HepG2 (cell line): ENCODE results near the gene BSN. TPM values are rescaled to one million over a fixed set of nuclear protein-coding genes. Genes with fewer than 3 reads are reported as not detected.

Experiments
- AGO1 ChIP-seq: fragments of 200-400 bp; formaldehyde crosslinking; IDR thresholded peaks from 2 replicates; pipeline ENCODE4 v1.6.1; 2017; ENCODE audit warnings: mild to moderate bottlenecking, low read depth, low read length, moderate library complexity; ENCODE audit not compliant: poor library complexity, severe bottlenecking
- BRD4 ChIP-seq: sonication (generic); formaldehyde crosslinking; IDR thresholded peaks from 2 replicates; pipeline ENCODE4 v1.4.0; 2020; ENCODE audit warnings: missing genetic modification reagents
- DR1 ChIP-seq: sonication (generic); formaldehyde crosslinking; IDR thresholded peaks from 2 replicates; pipeline ENCODE4 v1.8.0; 2021; ENCODE audit warnings: mild to moderate bottlenecking, missing genetic modification reagents, inconsistent platforms
- HMG20B ChIP-seq: conservative IDR thresholded peaks from 2 replicates; pipeline ENCODE4 v1.6.1; 2016; ENCODE audit warnings: missing genetic modification reagents, missing compliant biosample characterization
- KLF12 ChIP-seq: sonication (generic); formaldehyde crosslinking; IDR thresholded peaks from 2 replicates; pipeline ENCODE4 v1.4.0; 2020; ENCODE audit warnings: missing genetic modification reagents, borderline replicate concordance
- MEIS2 ChIP-seq: sonication (generic); formaldehyde crosslinking; IDR thresholded peaks from 2 replicates; pipeline ENCODE4 v1.9.0; 2021; ENCODE audit warnings: mild to moderate bottlenecking, missing genetic modification reagents
- PCBP2 ChIP-seq: fragments of 200-400 bp; formaldehyde crosslinking; optimal IDR thresholded peaks from 2 replicates; pipeline ENCODE3; 2018; ENCODE audit warnings: low read length, low read depth; ENCODE audit not compliant: poor library complexity, severe bottlenecking
- POGK ChIP-seq: sonication (generic); formaldehyde crosslinking; conservative IDR thresholded peaks from 2 replicates; pipeline ENCODE4 v1.8.0; 2022; ENCODE audit warnings: mild to moderate bottlenecking, moderate library complexity, missing genetic modification reagents
- SIX1 ChIP-seq: sonication (generic); formaldehyde crosslinking; IDR thresholded peaks from 2 replicates; pipeline ENCODE4 v1.4.0; 2020; ENCODE audit warnings: missing genetic modification reagents, borderline replicate concordance
- ZBTB43 ChIP-seq: sonication (generic); formaldehyde crosslinking; conservative IDR thresholded peaks from 2 replicates; pipeline ENCODE4 v1.4.0; 2020; ENCODE audit warnings: missing genetic modification reagents
- ZNF124 ChIP-seq: sonication (generic); formaldehyde crosslinking; IDR thresholded peaks from 2 replicates; pipeline ENCODE4 v1.4.0; 2020; ENCODE audit warnings: missing genetic modification reagents
- ZNF572 ChIP-seq: sonication (generic); formaldehyde crosslinking; IDR thresholded peaks from 2 replicates; pipeline ENCODE4 v1.5.1; 2020; ENCODE audit warnings: mild to moderate bottlenecking, missing genetic modification reagents
- ZNF574 ChIP-seq: sonication (generic); formaldehyde crosslinking; IDR thresholded peaks from 2 replicates; pipeline ENCODE4 v1.4.0; 2020; ENCODE audit warnings: missing genetic modification reagents
- ZSCAN31 ChIP-seq: sonication (generic); formaldehyde crosslinking; IDR thresholded peaks from 2 replicates; pipeline ENCODE4 v1.5.0; 2020; ENCODE audit warnings: low read depth, mild to moderate bottlenecking, missing genetic modification reagents
- polyA plus RNA-seq, 8 experiments: library from polyadenylated mRNA; depleted of rRNA in 3 of 8; stranded (reverse) in 7 of 8; unstranded in 1 of 8; fragments of >200 nt; fragmentation: Illumina TruSeq in 4 of 8; extraction: Trizol in 4 of 8; gene quantifications; 2 replicates each; pipeline versions ENCODE4 v1.2.1 to v1.2.3, GENCODE V29; 2011 to 2016; ENCODE audit warnings: low read depth in 4 of 8, missing spikeins in 1 of 8, mixed read lengths in 1 of 8; ENCODE audit not compliant: insufficient read depth in 1 of 8
- total RNA-seq, 5 experiments: library from RNA; depleted of rRNA; stranded (reverse); fragments of >200 nt; fragmentation: Illumina TruSeq; extraction: Trizol; gene quantifications; 2 replicates each; pipeline ENCODE4 v1.2.3, GENCODE V29; 2016; ENCODE audit warnings: low read depth in 1 of 5
- TF ChIP-seq, protein P1 (sequence below): sonication (generic); formaldehyde crosslinking; IDR thresholded peaks from 2 replicates; pipeline ENCODE4 v1.4.0; 2020; ENCODE audit warnings: missing genetic modification reagents
- TF ChIP-seq, protein P2 (sequence below): IDR thresholded peaks from 2 replicates; pipeline ENCODE4 v1.6.1; 2018; ENCODE audit warnings: missing genetic modification reagents, mild to moderate bottlenecking, missing compliant biosample characterization
- TF ChIP-seq, protein P3 (sequence below): IDR thresholded peaks from 2 replicates; pipeline ENCODE4 v1.6.1; 2016

BSN gene
- total and polyA plus RNA-seq, 2 of the 13 experiments (the other 11 are each of a cell fraction or from before 2014, with no cell fraction given) = 0.42 to 0.86 TPM

DNA sequence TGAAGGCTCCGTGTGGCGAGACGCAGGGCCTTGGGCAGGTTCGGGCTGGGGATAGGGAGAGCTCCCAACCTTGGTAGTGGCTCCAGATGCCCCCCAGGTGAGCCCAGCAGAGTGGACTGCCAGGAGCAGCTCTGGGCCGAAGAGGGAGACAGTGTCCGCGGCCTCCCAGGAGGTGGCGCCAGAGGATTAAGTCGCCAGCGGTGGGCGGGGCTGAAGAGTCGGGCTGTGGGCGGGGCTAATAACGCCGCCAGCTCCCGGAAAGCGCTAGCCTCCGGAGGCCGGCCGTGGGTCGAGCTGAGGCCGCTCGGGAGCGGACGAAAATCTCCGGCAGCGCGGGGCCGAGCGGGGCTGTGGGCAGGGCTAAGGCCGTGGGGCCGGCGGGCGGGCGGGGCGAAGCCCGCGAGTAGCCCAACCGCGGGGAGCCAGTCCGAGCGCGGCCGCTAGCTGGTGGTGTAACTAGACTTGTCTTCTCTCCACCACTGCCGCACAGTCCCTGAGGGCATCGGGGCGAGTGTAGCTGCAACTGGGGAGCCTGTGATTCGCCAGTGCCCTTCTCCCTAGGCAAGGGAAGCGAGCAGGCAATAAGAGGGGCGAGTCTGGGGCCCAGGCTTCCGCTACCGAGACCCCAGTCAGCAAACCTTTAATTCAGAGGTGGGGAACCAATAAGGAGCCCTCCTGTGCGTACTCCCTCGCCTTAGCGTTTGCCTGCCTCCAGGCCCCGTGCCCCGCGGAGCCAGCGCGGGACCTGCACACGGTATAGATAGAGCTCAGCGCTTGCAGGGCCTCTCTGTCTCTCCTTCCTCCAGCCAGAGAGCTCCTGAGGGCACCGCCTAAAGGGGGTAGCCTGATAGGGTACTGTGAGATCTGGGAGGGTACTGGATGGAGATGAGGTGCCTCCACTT lies 14.4 kb upstream of the BSN start (continued):
- TF ChIP-seq MEIS2 (CRISPR knock-in tag) (no peak), PCBP2 (no peak), ZSCAN31 (CRISPR knock-in tag) (peak; percentile 86; the same call in 1 of the 2 replicates), DR1 (CRISPR knock-in tag) (no peak), AGO1 (peak; percentile 18), HMG20B (CRISPR knock-in tag) (no peak), POGK (peak; percentile 85), ZBTB43 (CRISPR knock-in tag) (0 out of 2 replicates have a peak, but pooled peaks have one; percentile 52), BRD4 (CRISPR knock-in tag) (0 out of 2 replicates have a peak, but pooled peaks have one; percentile 60), SIX1 (CRISPR knock-in tag) (no peak), ZNF574 (CRISPR knock-in tag) (peak; percentile 50; the same call in 1 of the 2 replicates), ZNF572 (CRISPR knock-in tag) (0 out of 2 replicates have a peak, but pooled peaks have one; percentile 55), ZNF124 (CRISPR knock-in tag) (0 out of 2 replicates have a peak, but pooled peaks have one; percentile 3), KLF12 (CRISPR knock-in tag) (peak; percentile 60; the same call in 1 of the 2 replicates)
- TF ChIP-seq, protein P1, sequence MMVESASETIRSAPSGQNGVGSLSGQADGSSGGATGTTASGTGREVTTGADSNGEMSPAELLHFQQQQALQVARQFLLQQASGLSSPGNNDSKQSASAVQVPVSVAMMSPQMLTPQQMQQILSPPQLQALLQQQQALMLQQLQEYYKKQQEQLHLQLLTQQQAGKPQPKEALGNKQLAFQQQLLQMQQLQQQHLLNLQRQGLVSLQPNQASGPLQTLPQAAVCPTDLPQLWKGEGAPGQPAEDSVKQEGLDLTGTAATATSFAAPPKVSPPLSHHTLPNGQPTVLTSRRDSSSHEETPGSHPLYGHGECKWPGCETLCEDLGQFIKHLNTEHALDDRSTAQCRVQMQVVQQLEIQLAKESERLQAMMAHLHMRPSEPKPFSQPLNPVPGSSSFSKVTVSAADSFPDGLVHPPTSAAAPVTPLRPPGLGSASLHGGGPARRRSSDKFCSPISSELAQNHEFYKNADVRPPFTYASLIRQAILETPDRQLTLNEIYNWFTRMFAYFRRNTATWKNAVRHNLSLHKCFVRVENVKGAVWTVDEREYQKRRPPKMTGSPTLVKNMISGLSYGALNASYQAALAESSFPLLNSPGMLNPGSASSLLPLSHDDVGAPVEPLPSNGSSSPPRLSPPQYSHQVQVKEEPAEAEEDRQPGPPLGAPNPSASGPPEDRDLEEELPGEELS (CRISPR knock-in tag) = peak; percentile 61; the same call in 1 of the 2 replicates
- TF ChIP-seq, protein P2, sequence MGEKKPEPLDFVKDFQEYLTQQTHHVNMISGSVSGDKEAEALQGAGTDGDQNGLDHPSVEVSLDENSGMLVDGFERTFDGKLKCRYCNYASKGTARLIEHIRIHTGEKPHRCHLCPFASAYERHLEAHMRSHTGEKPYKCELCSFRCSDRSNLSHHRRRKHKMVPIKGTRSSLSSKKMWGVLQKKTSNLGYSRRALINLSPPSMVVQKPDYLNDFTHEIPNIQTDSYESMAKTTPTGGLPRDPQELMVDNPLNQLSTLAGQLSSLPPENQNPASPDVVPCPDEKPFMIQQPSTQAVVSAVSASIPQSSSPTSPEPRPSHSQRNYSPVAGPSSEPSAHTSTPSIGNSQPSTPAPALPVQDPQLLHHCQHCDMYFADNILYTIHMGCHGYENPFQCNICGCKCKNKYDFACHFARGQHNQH (CRISPR knock-in tag) = peak; percentile 45; the same call in 1 of the 2 replicates
- TF ChIP-seq, protein P3, sequence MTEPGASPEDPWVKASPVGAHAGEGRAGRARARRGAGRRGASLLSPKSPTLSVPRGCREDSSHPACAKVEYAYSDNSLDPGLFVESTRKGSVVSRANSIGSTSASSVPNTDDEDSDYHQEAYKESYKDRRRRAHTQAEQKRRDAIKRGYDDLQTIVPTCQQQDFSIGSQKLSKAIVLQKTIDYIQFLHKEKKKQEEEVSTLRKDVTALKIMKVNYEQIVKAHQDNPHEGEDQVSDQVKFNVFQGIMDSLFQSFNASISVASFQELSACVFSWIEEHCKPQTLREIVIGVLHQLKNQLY (CRISPR knock-in tag) = no peak
